ENCODE measurements around the gene MCM3AP.

GRCh38 chr21:46212721-46213484, 72.5 kb downstream of the MCM3AP start:
- TF ChIP-seq POLR2A (IDR thresholded peaks at IDR 0.05) (no peak), CTCF (IDR thresholded peaks at IDR 0.05) (no peak), POLR2AphosphoS5 (IDR thresholded peaks at IDR 0.05) (no peak), EP300 (IDR thresholded peaks at IDR 0.05) (no peak)

All from sigmoid colon (tissue), 4 donors.